Measurements from ENCODE around the gene KRT23.
A peak's percentile ranks its signal among the peaks of the same experiment; 100 is the strongest.

Gene KRT23

GRCh38 chr17:40906613-40907012 lies 30.8 kb downstream of the KRT23 start:
- DNase-seq, result no peak

DNA sequence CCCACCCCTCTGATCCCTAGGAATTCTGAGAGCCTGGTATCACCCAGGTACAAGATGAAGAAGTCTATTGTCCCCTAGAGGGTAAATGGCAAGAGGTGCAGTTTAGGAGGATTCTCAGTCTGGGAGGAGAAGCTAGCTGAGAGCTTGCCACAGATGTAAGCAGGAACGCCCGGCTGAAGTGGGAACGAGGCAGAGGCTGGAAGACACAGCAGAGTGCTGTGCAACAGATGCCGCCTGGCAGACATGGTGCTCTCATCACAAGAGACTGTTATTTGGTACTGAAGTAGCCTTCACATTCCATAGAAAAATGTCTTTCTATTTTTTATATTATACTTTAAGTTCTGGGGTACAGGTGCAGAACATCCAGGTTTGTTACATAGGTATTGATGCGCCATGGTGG lies 32.1 kb downstream of the KRT23 start:
- no peak for DNase-seq

GRCh38 chr17:40903129-40903847 lies 34.2 kb downstream of the KRT23 start:
- peak; percentile 3 for DNase-seq

GRCh38 chr17:40902498-40902897 lies 34.9 kb downstream of the KRT23 start:
- DNase-seq, result no peak

DNA sequence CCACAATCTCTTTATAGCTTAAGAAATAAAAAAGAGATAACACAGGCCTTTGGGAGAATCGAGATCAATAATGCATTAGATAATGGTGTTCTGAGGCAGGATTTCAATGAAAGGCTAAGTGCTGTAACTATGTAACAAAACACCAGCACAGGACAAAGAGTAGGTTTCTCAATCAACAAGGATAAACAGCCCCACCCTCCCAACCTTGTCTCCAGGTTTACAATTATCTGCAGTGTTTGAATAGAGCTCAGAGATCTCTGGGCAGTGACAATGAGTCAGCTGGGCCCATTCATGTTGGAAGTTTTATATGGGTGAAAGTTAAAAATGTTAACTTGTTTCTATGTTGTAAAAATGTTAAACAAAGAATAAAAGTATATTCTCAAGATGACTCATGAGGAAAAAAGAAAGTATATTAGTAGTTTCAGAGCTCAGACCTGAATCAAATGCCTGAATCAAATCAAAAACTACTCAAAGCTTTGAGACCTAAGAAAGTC lies 35.4 kb downstream of the KRT23 start:
- DNase-seq, result no peak

- DNase-seq, result no peak
These were observed 36.6 kb downstream of the KRT23 start for GRCh38 chr17:40900809-40901356.

- no peak for DNase-seq
These were observed 40.5 kb downstream of the KRT23 start for GRCh38 chr17:40896916-40897455.

GRCh38 chr17:40895106-40895730 lies 42.2 kb downstream of the KRT23 start:
- no peak for DNase-seq

- DNase-seq, result no peak
These were observed 49.2 kb downstream of the KRT23 start for GRCh38 chr17:40888196-40888720.

DNA sequence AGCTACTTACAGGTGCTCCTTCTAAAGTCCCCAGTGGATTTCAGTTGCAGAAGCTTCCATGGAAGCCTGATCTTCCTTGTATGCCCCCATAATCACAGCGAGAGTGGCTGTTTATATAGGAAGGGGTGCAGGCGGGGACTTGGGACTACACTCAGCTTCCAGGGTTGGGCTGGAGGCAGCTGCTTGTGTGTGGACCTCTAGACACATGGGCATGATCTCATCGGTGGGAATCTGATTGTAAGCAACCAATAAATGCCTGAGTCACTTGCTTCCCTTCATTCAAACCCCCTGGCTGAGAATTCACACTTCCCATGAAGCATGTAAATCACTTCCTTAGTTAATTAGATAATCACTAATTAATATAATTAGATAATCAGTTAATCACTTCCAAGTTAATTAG lies 51.4 kb downstream of the KRT23 start:
- DNase-seq, result no peak

DNA sequence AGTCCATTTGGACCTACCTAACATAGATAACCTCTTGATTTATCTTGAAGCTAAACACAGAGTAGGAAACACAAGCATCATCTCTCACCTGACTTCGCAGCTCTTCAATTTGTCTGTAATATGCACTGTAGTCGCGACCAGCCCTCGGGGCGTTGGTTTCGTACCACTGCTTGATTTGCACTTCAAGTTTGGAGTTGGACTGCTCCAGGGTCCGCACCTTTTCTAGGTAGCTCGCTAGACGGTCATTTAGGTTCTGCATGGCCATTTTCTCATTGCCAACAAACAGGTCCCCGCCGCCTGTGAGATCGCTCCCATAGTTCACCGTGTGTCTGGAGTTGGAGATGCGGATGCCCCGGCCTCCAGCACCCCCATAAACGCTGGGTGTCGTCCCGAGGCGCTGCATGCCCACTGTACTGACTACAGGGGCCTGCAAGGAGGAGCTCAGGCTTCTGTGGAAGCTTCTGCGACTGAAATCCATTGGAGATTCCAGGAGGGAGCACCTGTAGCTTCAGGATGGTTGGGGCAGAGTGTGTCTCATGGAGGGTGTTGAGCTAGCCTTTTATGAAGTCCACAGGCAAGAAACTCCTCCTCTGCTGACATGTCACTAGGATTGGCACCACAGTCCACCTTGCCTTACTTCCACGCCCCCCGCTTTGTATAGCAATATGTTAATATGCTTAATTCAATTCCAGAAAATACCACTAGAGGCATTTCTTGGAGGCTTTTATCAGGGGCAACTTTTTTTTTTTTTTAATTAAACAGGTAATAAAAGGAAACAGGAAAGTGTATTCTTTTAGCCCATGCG lies 52.5 kb downstream of the KRT23 start, which contains the start of gene KRT20:
Gene KRT20 (minus strand): TSS at position 535 of the 805 bp plus-strand sequence. CDS start 57 bp downstream, at position 478.
- DNase-seq, result peak; percentile 1

DNA sequence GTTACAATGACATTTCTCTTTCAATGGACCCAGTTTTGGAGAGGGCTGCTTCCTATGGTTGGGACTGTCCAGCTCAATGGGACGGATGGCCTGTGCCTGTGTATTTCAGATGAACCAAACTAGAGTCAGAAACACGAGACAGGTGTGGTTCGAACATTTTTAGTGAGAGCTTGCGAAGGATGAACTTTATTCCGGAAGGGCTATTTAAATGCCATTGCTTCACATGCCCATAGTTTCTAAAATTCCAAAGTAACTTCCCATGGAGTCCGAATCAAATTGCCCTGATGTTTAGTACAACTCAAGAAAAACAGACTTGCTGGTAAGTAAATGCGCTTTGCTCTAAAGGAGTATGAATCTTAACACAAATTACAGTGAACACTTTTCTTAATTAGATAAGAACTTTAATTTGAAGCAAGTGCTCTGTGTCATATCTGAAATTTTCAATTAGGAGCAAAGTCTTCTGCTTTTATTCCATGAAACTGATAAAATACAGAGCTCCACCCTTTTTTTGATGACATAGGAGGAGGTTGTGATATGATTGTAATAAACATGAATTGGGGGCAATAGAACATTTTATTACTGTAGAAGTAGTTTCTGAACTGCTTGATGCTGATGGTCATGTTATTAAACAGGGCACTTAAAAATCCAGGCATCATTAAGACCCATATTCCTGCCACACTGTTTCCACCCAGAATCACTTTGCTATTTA lies 53.7 kb downstream of the KRT23 start:
- DNase-seq, result no peak

- no peak for DNase-seq
These were observed 54.4 kb downstream of the KRT23 start for GRCh38 chr17:40883031-40883430.

GRCh38 chr17:40879026-40879425 lies 58.4 kb downstream of the KRT23 start:
- DNase-seq, result no peak

GRCh38 chr17:40878044-40878443 lies 59.4 kb downstream of the KRT23 start:
- DNase-seq, result no peak

GRCh38 chr17:40873801-40874200 lies 63.6 kb downstream of the KRT23 start:
- DNase-seq, result no peak

- no peak for DNase-seq
These were observed 64.2 kb downstream of the KRT23 start for GRCh38 chr17:40873255-40873654.

All from NCI-H1092 (cell line).